ENCODE results near the gene TYROBP.
"Not testable (repeated sequence)": the region's sequence is repeated elsewhere in the genome, so short reads cannot be mapped to it uniquely, and the experiment has no call there.

DNA sequence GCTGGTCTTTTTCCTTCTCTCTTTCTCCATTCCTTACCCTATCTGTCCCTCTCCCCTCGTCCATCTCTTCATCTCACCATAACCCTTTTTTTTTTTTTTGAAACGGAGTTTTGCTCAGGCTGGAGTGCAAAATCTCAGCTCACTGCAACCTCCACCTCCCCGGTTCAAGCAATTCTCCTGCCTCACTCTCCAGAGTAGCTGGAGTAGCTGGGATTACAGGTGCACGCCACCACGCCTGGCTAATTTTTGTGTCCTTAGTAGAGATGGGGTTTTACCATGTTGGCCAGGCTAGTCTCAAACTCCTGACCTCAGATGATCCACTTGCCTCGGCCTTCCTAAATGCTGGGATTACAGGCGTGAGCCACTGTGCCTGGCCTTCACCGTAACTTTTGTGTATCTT lies 49.3 kb upstream of the TYROBP start:
- TF ChIP-seq, protein P1, sequence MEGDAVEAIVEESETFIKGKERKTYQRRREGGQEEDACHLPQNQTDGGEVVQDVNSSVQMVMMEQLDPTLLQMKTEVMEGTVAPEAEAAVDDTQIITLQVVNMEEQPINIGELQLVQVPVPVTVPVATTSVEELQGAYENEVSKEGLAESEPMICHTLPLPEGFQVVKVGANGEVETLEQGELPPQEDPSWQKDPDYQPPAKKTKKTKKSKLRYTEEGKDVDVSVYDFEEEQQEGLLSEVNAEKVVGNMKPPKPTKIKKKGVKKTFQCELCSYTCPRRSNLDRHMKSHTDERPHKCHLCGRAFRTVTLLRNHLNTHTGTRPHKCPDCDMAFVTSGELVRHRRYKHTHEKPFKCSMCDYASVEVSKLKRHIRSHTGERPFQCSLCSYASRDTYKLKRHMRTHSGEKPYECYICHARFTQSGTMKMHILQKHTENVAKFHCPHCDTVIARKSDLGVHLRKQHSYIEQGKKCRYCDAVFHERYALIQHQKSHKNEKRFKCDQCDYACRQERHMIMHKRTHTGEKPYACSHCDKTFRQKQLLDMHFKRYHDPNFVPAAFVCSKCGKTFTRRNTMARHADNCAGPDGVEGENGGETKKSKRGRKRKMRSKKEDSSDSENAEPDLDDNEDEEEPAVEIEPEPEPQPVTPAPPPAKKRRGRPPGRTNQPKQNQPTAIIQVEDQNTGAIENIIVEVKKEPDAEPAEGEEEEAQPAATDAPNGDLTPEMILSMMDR (conservative IDR thresholded peaks at IDR 0.05; ENCODE audit: low read length) = not testable (repeated sequence)
- not testable (repeated sequence) for TF ChIP-seq EZH2phosphoT487 (IDR thresholded peaks at IDR 0.05; ENCODE audit: borderline replicate concordance)

Measured in Loucy (cell line).